IMR-90 (cell line): ENCODE data around the gene AARS1. TPM values are rescaled to one million over a fixed set of nuclear protein-coding genes. Genes with fewer than 3 reads are reported as not detected.
A peak's percentile ranks its signal among the peaks of the same experiment; 100 is the strongest.

ENCODE experiments used
- ATAC-seq: fragments of 200-7000 bp; cut with Tn5 transposase; 2 replicates; pipeline ENCODE4 v1.9.1; 2020; ENCODE audit warnings: low read depth, mild to moderate bottlenecking, moderate library complexity
- BruUV-seq: library from RNA; stranded (reverse); fragments of 400-500 nt; replicated peaks from 2 replicates; lab custom pipeline; 2021; lab: Mats Ljungman, UMichigan
- CTCF ChIA-PET: fragments of 300-600 bp; formaldehyde crosslinking; extraction: SDS; loops from one replicate; lab custom pipeline; 2021; ENCODE audit warnings: antibody characterized with exemption; lab: Yijun Ruan, JAX
- POLR2A ChIA-PET: fragments of 300-600 bp; sonication (Branson Sonifier 250); formaldehyde crosslinking; loops from one replicate; lab custom pipeline; 2022; ENCODE audit warnings: antibody characterized with exemption; ENCODE audit not compliant: unreplicated experiment; lab: Charles Lee
- DNase-seq: peaks from one replicate; pipeline ENCODE4 v3.0.0; 2013
- H2AFZ ChIP-seq: replicated peaks from 2 replicates; pipeline ENCODE3; 2013; ENCODE audit warnings: low read length, mild to moderate bottlenecking; ENCODE audit not compliant: poor library complexity
- H2AK5ac ChIP-seq: 2 replicates; pipeline ENCODE4 v1.6.1; 2013; ENCODE audit warnings: low read depth, low read length, inconsistent platforms
- H2AK9ac ChIP-seq: replicated peaks from 2 replicates; pipeline ENCODE3; 2013; ENCODE audit warnings: mild to moderate bottlenecking, low read depth, low read length, moderate library complexity; ENCODE audit not compliant: poor library complexity
- H2BK120ac ChIP-seq: 2 replicates; pipeline ENCODE4 v1.6.1; 2013; ENCODE audit warnings: low read depth, low read length, inconsistent platforms
- H2BK15ac ChIP-seq: 3 replicates; pipeline ENCODE4 v1.6.1; 2013; ENCODE audit warnings: low read depth, low read length, inconsistent platforms
- H2BK20ac ChIP-seq: 2 replicates; pipeline ENCODE4 v1.6.1; 2013; ENCODE audit warnings: low read depth, mild to moderate bottlenecking, inconsistent platforms, low read length, moderate library complexity
- H2BK5ac ChIP-seq: 2 replicates; pipeline ENCODE4 v1.6.1; 2013; ENCODE audit warnings: mild to moderate bottlenecking, low read depth, low read length, inconsistent platforms; ENCODE audit not compliant: poor library complexity, severe bottlenecking
- H3K14ac ChIP-seq: replicated peaks from 2 replicates; pipeline ENCODE4 v1.6.1; 2013; ENCODE audit warnings: low read depth, low read length, inconsistent platforms
- H3K18ac ChIP-seq: 2 replicates; pipeline ENCODE4 v1.6.1; 2013; ENCODE audit warnings: low read depth, low read length, control low read depth
- H3K23ac ChIP-seq: 2 replicates; pipeline ENCODE4 v1.6.1; 2013; ENCODE audit warnings: low read depth, low read length, inconsistent platforms
- H3K27ac ChIP-seq: 2 replicates; pipeline ENCODE4 v1.5.1; 2013; ENCODE audit warnings: mild to moderate bottlenecking, control low read depth, low read length; ENCODE audit not compliant: insufficient read depth
- H3K27me3 ChIP-seq: 2 replicates; pipeline ENCODE4 v1.6.1; 2013; ENCODE audit warnings: low read length; ENCODE audit not compliant: control insufficient read depth, insufficient read depth
- H3K36me3 ChIP-seq: 2 replicates; pipeline ENCODE4 v1.6.1; 2013; ENCODE audit warnings: low read length, mixed read lengths; ENCODE audit not compliant: control insufficient read depth, insufficient read depth
- H3K4ac ChIP-seq: 2 replicates; pipeline ENCODE4 v1.6.1; 2013; ENCODE audit warnings: low read depth, low read length, inconsistent platforms
- H3K4me1 ChIP-seq: 2 replicates; pipeline ENCODE4 v1.6.1; 2013; ENCODE audit warnings: low read length, mixed read lengths; ENCODE audit not compliant: control insufficient read depth, insufficient read depth
- H3K4me2 ChIP-seq: 2 replicates; pipeline ENCODE4 v1.6.1; 2013; ENCODE audit warnings: low read depth, mild to moderate bottlenecking, control low read depth, low read length, moderate library complexity
- H3K4me3 ChIP-seq: 2 replicates; pipeline ENCODE4 v1.5.1; 2013; ENCODE audit warnings: low read depth, mild to moderate bottlenecking, control low read depth, low read length, moderate library complexity; ENCODE audit not compliant: insufficient read depth
- H3K56ac ChIP-seq: 2 replicates; pipeline ENCODE4 v1.6.1; 2013; ENCODE audit warnings: low read length, inconsistent platforms; ENCODE audit not compliant: insufficient read depth; ENCODE audit errors: extremely low read depth
- H3K79me1 ChIP-seq, 2 experiments: 2 replicates each; pipeline ENCODE4 v1.6.1; 2013; ENCODE audit warnings: low read length in 2 of 2, inconsistent platforms in 1 of 2, low read depth in 1 of 2
- H3K9ac ChIP-seq: 2 replicates; pipeline ENCODE4 v1.6.1; 2013; ENCODE audit warnings: low read depth, low read length, control low read depth
- H3K9me1 ChIP-seq: 2 replicates; pipeline ENCODE4 v1.6.1; 2013; ENCODE audit warnings: low read length, inconsistent platforms; ENCODE audit not compliant: insufficient read depth
- H3K9me3 ChIP-seq: 2 replicates; pipeline ENCODE4 v1.6.1; 2013; ENCODE audit warnings: low read length; ENCODE audit not compliant: control insufficient read depth, insufficient read depth
- H4K20me1 ChIP-seq: 2 replicates; pipeline ENCODE4 v1.6.1; 2013; ENCODE audit warnings: low read length, inconsistent platforms; ENCODE audit not compliant: insufficient read depth
- H4K5ac ChIP-seq: 2 replicates; pipeline ENCODE4 v1.6.1; 2013; ENCODE audit warnings: mild to moderate bottlenecking, low read depth, low read length, control low read depth
- H4K8ac ChIP-seq, 2 experiments: 2 replicates each; pipeline ENCODE4 v1.6.1; 2013; ENCODE audit warnings: low read depth in 2 of 2, low read length in 2 of 2, control low read depth in 1 of 2, inconsistent platforms in 1 of 2
- H4K91ac ChIP-seq: 2 replicates; pipeline ENCODE4 v1.6.1; 2013; ENCODE audit warnings: low read depth, low read length, inconsistent platforms; ENCODE audit not compliant: insufficient read depth
- CEBPB ChIP-seq: IDR thresholded peaks from 2 replicates; pipeline ENCODE4 v1.6.1; 2012; ENCODE audit warnings: low read depth, low read length, improper control_type of control experiment
- CHD1 ChIP-seq: IDR thresholded peaks from 2 replicates; pipeline ENCODE4 v1.6.1; 2012; ENCODE audit warnings: low read depth, low read length, improper control_type of control experiment
- FOS ChIP-seq: fragments of 150-350 bp; IDR thresholded peaks from 2 replicates; pipeline ENCODE4 v1.6.1; 2016; ENCODE audit warnings: low read depth, low read length
- MAFK ChIP-seq: IDR thresholded peaks from 2 replicates; pipeline ENCODE4 v1.6.1; 2012; ENCODE audit warnings: low read depth, low read length, improper control_type of control experiment
- MAZ ChIP-seq: IDR thresholded peaks from 2 replicates; pipeline ENCODE4 v1.6.1; 2012; ENCODE audit warnings: low read depth, mild to moderate bottlenecking, low read length, improper control_type of control experiment, moderate library complexity, borderline replicate concordance
- MXI1 ChIP-seq: IDR thresholded peaks from 2 replicates; pipeline ENCODE4 v1.6.1; 2012; ENCODE audit warnings: low read depth, mild to moderate bottlenecking, low read length, moderate library complexity, borderline replicate concordance
- NFE2L2 ChIP-seq: fragments of 150-350 bp; IDR thresholded peaks from 2 replicates; pipeline ENCODE4 v1.6.1; 2016; ENCODE audit warnings: low read depth, mild to moderate bottlenecking, low read length
- POLR2A ChIP-seq: IDR thresholded peaks from 2 replicates; pipeline ENCODE4 v1.6.1; 2012; ENCODE audit warnings: mild to moderate bottlenecking, low read depth, low read length
- RAD21 ChIP-seq: IDR thresholded peaks from 2 replicates; pipeline ENCODE4 v1.6.1; 2012; ENCODE audit warnings: low read length, improper control_type of control experiment
- SMC3 ChIP-seq: fragments of 150-350 bp; IDR thresholded peaks from 2 replicates; pipeline ENCODE4 v1.6.1; 2016; ENCODE audit warnings: low read depth, mild to moderate bottlenecking, antibody characterized with exemption, low read length, moderate library complexity
- WGBS, 2 experiments: methylation state at CpG; one replicate each; pipeline versions ENCODE4 v1.1.5 to v1.1.7; 2013; ENCODE audit warnings: missing lambda C conversion rate in 2 of 2; ENCODE audit not compliant: insufficient read length in 1 of 2; ENCODE audit errors: extremely low coverage in 2 of 2; 5-methylcytosine and 5-hydroxymethylcytosine counted together
- dilution Hi-C: fragments of 300-500 bp; cut with HindIII; formaldehyde crosslinking; loops from one replicate; pipeline ENCODE4 v1.14.3; 2018; ENCODE audit warnings: low sequenced_read_pairs; ENCODE audit not compliant: unreplicated experiment
- in situ Hi-C: fragments of 300-500 bp; cut with MboI; formaldehyde crosslinking; loops from 3 replicates; pipeline ENCODE4 v1.14.3; 2019; ENCODE audit warnings: low sequenced_read_pairs, inconsistent platforms, mixed read lengths
- intact Hi-C: fragments of 100-400 bp; cut with micrococcal nuclease; formaldehyde crosslinking; loops from 2 replicates; pipeline ENCODE4 v1.10.0; 2022
- polyA plus RNA-seq, 3 experiments: library from polyadenylated mRNA; depleted of rRNA; stranded (reverse); fragments of >200 nt; gene quantifications; 2 replicates each; pipeline ENCODE4 v1.2.3, GENCODE V29; 2012; ENCODE audit warnings: low replicate concordance in 1 of 3
- total RNA-seq: library from RNA; depleted of rRNA; stranded (reverse); fragments of >200 nt; gene quantifications from 2 replicates; pipeline ENCODE4 v1.2.3, GENCODE V29; 2012
- TF ChIP-seq, protein P1 (sequence below): fragments of 150-350 bp; IDR thresholded peaks from 2 replicates; pipeline ENCODE4 v1.6.1; 2016; ENCODE audit warnings: low read depth, mild to moderate bottlenecking, low read length, moderate library complexity, borderline replicate concordance

The AARS1 gene
- total and polyA plus RNA-seq, 2 of the 4 experiments (the other 2 are of a cell fraction): 104 to 139 TPM

GRCh38 chr16:70270176-70270575, 19.1 kb downstream of the AARS1 start:
- no peak overlapping the region for H4K91ac ChIP-seq
- no peak overlapping the region for H2BK120ac ChIP-seq
- no peak overlapping the region for H2AK5ac ChIP-seq
- H4K5ac ChIP-seq: no peak overlapping the region
- no peaks in the 10 kb centered on the region for H3K27me3 ChIP-seq
- 100% methylated on average over 1 of the region's 3 CpGs; no CpG with 5 or more reads in 1 of the 2 experiments for WGBS, 2 experiments
- no peak overlapping the region for H3K9ac ChIP-seq
- in situ Hi-C loops: no loop called here
- TF ChIP-seq MAFK (no peak), FOS (no peak), SMC3 (no peak), CEBPB (no peak), RAD21 (no peak), MXI1 (no peak), CHD1 (no peak), NFE2L2 (no peak), POLR2A (no peak), MAZ (no peak)
- TF ChIP-seq, protein P1, sequence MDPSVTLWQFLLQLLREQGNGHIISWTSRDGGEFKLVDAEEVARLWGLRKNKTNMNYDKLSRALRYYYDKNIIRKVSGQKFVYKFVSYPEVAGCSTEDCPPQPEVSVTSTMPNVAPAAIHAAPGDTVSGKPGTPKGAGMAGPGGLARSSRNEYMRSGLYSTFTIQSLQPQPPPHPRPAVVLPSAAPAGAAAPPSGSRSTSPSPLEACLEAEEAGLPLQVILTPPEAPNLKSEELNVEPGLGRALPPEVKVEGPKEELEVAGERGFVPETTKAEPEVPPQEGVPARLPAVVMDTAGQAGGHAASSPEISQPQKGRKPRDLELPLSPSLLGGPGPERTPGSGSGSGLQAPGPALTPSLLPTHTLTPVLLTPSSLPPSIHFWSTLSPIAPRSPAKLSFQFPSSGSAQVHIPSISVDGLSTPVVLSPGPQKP: no peak
- H3K9me3 ChIP-seq: no peaks in the 10 kb centered on the region
- ChIA-PET POLR2A (no interaction called here), CTCF (no interaction called here)
- no peak overlapping the region for H3K4ac ChIP-seq
- no peak overlapping the region for H3K4me3 ChIP-seq
- H3K14ac ChIP-seq: no peak overlapping the region
- peaks cover 78% of the 10 kb centered on the region for H3K36me3 ChIP-seq
- no peak overlapping the region for H2BK20ac ChIP-seq
- H3K27ac ChIP-seq: no peak overlapping the region
- H3K4me2 ChIP-seq: no peak overlapping the region
- DNase-seq (no peak), ATAC-seq (no peak)
- no peaks in the 10 kb centered on the region for H3K9me1 ChIP-seq
- no peak overlapping the region for H2BK15ac ChIP-seq
- intact Hi-C loops: no loop called here
- no peak overlapping the region for H2AFZ ChIP-seq
- no peak overlapping the region for H2BK5ac ChIP-seq
- H4K20me1 ChIP-seq: peaks cover 23% of the 10 kb centered on the region; the same call in 1 of the 2 replicates
- dilution Hi-C loops: no loop called here
- no peak overlapping the region for H3K23ac ChIP-seq
- H3K4me1 ChIP-seq: no peaks in the 10 kb centered on the region
- no peak overlapping the region for H4K8ac ChIP-seq
- no peak overlapping the region for H3K56ac ChIP-seq
- peak overlapping the region; percentile 28 for H2AK9ac ChIP-seq
- H3K18ac ChIP-seq: no peak overlapping the region
- H3K79me1 ChIP-seq: peaks cover 5 to 20% of the 10 kb centered on the region in 2 experiments; a peak in 3 of 4 replicates
- TSS peak; percentile 17 for BruUV-seq
